ENCODE data around the gene ERAS. TPM values are rescaled to one million over a fixed set of nuclear protein-coding genes. Genes with fewer than 3 reads are reported as not detected.

ERAS gene
- total and polyA plus RNA-seq, 2 of the 13 experiments (the other 11 are each of a cell fraction or from before 2014, with no cell fraction given): 0.21 to 0.22 TPM

- H3K79me2 ChIP-seq (ENCODE audit: insufficient read depth, low read length): no peaks in the 10 kb centered on the region
- FAIRE-seq (no peak), DNase-seq (ENCODE audit: low spot score) (no peak), ATAC-seq (no peak)
- no peaks in the 10 kb centered on the region for H3K27me3 ChIP-seq (ENCODE audit: control insufficient read depth in 1 of 2, insufficient read depth in 2 of 2, low read length in 2 of 2)
- H3K4me1 ChIP-seq (ENCODE audit: insufficient read depth, low read length): no peaks in the 10 kb centered on the region
- ChIA-PET POLR2A (no interaction called here), CTCF (ENCODE audit: low intra/inter-chr PET ratio, low total read pairs) (no interaction called here)
- no peak overlapping the region for H3K9ac ChIP-seq (ENCODE audit: insufficient read depth, low read depth, low read length)
- no peaks in the 10 kb centered on the region for H4K20me1 ChIP-seq (ENCODE audit: insufficient read depth, low read length)
- intact Hi-C loops (cut with micrococcal nuclease; ENCODE audit: unreplicated experiment) (no loop called here), in situ Hi-C loops (cut with HindIII; ENCODE audit: extremely low pct_ligation_motif_present, low pct_unique_long_range_greater_than_20kb) (no loop called here)
- no peak overlapping the region for H3K4me2 ChIP-seq (ENCODE audit: low read depth, low read length)
- H3K36me3 ChIP-seq (replicated peaks in 1 of 2; ENCODE audit: control insufficient read depth in 1 of 2, insufficient read depth in 2 of 2, low read length in 2 of 2): peaks cover 1 to 13% of the 10 kb centered on the region in 2 experiments; a peak in 2 of 5 replicates
- H3K9me3 ChIP-seq (ENCODE audit: low read length): no peaks in the 10 kb centered on the region
- WGBS (ENCODE audit: low lambda C conversion rate): no CpG with 5 or more reads among the region's 8 CpGs
- H2AFZ ChIP-seq (ENCODE audit: low read length): no peak overlapping the region
- TF ChIP-seq NFAT5 (CRISPR knock-in tag; IDR thresholded peaks at IDR 0.05) (no peak), KMT2A (CRISPR knock-in tag; IDR thresholded peaks at IDR 0.05) (no peak), MBNL3 (CRISPR knock-in tag; conservative IDR thresholded peaks at IDR 0.05) (no peak), HNRNPLL (IDR thresholded peaks at IDR 0.05; ENCODE audit: low read depth, low read length, poor library complexity, severe bottlenecking) (no peak), TFDP2 (CRISPR knock-in tag; IDR thresholded peaks at IDR 0.05) (no peak), ZFP36L1 (CRISPR knock-in tag; IDR thresholded peaks at IDR 0.05) (no peak), ZNF652 (CRISPR knock-in tag; IDR thresholded peaks at IDR 0.05; ENCODE audit: borderline replicate concordance, low read depth) (no peak), TRIM22 (IDR thresholded peaks at IDR 0.05) (no peak)
- no peak overlapping the region for H3K4me3 ChIP-seq (replicated peaks in 1 of 3; ENCODE audit: insufficient read depth in 1 of 3, low read depth in 2 of 3, low read length in 3 of 3)
- BruUV-seq (replicated peaks): no TSS peak
- H3K27ac ChIP-seq (ENCODE audit: extremely low read length, insufficient read depth, low read length): no peak overlapping the region
Observed at GRCh38 chrX:48814722-48815121, 11.6 kb upstream of the ERAS start.

All from HepG2 (cell line).